A549 treated with DMSO at 1 μM for 4 hours (cell line): ENCODE results near the gene OR5D13. TPM values are rescaled to one million over a fixed set of nuclear protein-coding genes. Genes with fewer than 3 reads are reported as not detected.

Source experiments
- total RNA-seq: library from RNA; stranded (reverse); fragments of 200-300 nt; extraction: Qiagen RNA extraction; gene quantifications from 5 replicates; pipeline ENCODE4 v1.2.3, GENCODE V29; 2022; ENCODE audit warnings: low read depth

The OR5D13 gene, protein sequence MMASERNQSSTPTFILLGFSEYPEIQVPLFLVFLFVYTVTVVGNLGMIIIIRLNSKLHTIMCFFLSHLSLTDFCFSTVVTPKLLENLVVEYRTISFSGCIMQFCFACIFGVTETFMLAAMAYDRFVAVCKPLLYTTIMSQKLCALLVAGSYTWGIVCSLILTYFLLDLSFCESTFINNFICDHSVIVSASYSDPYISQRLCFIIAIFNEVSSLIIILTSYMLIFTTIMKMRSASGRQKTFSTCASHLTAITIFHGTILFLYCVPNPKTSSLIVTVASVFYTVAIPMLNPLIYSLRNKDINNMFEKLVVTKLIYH
- total RNA-seq = not detected in 5 replicates

GRCh38 chr11:55773138-55773537, at the start of gene OR5D13:
TSS of gene OR5D13 (plus strand) at chr11:55773438. CDS start at chr11:55773438, 0 bp downstream.

DNA sequence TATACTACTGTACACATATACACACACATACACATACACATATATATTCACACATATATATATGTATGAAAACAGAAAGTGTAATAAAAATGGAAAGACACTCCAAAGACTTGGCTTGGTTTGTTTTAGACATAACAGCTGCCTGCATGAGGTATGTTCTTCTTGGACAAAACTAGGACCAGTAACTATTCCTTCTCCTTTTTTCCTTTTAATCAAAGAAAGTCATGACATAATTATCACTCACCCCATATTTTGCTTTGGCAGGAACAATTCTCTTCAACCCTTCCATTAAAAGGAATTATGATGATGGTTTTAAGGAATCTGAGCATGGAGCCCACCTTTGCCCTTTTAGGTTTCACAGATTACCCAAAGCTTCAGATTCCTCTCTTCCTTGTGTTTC, 22.0 kb downstream of the OR5D13 start, which contains the start of gene OR5D14:
OR5D14 (plus strand) TSS at position 301 of the 400 bp plus-strand sequence; CDS start at position 301, 0 bp downstream.

GRCh38 chr11:55811067-55811466, 37.8 kb downstream of the OR5D13 start, which contains the start of gene OR5L1:
TSS of gene OR5L1 (plus strand) at chr11:55811367. CDS start at chr11:55811467, 100 bp downstream.

DNA sequence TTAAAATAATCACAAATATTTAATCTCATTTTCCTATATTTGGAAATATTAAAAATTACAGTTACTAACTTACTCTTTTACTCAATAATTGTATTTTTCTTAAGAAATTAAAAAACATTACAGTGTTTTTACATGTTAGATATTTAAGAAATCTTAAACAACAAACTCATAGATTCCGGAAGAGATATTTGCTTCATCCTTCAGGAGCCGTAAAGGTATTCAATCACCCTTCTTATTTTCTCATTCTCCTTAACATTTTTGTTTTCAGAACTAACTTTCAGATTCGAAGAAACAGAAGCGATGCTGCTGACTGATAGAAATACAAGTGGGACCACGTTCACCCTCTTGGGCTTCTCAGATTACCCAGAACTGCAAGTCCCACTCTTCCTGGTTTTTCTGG, 46.1 kb downstream of the OR5D13 start, which contains the start of gene OR5D18:
OR5D18 (plus strand) TSS at position 301 of the 400 bp plus-strand sequence; CDS start at position 301, 0 bp downstream.

Other genes starting within 250 kb of the OR5D13 start
- gene OR4C15, start 219.0 kb upstream of the OR5D13 start, total RNA-seq = not detected in 5 replicates
- gene OR4C16, start 201.3 kb upstream of the OR5D13 start, total RNA-seq = not detected in 5 replicates
- not detected in 5 replicates for gene OR4C11, start 165.8 kb upstream of the OR5D13 start, total RNA-seq
- gene OR4P4, start 138.3 kb upstream of the OR5D13 start, total RNA-seq = not detected in 5 replicates
- gene OR4S2, start 125.1 kb upstream of the OR5D13 start, total RNA-seq = not detected in 5 replicates
- not detected in 5 replicates for gene OR4C6, start 111.2 kb upstream of the OR5D13 start, total RNA-seq
- not detected in 5 replicates for gene OR5D14, start 22.1 kb downstream of the OR5D13 start, total RNA-seq
- gene OR5L1, start 37.9 kb downstream of the OR5D13 start, total RNA-seq = not detected in 5 replicates
- gene OR5D18, start 46.2 kb downstream of the OR5D13 start, total RNA-seq = not detected in 5 replicates
- gene OR5L2, start 53.8 kb downstream of the OR5D13 start, total RNA-seq = not detected in 5 replicates
- not detected in 5 replicates for gene OR5D16, start 65.3 kb downstream of the OR5D13 start, total RNA-seq
- not detected in 5 replicates for gene TRIM51, start 109.9 kb downstream of the OR5D13 start, total RNA-seq
- gene OR5W2, start 141.1 kb downstream of the OR5D13 start, total RNA-seq = not detected in 5 replicates
- not detected in 5 replicates for gene OR5I1, start 163.0 kb downstream of the OR5D13 start, total RNA-seq
- gene OR10AG1, start 196.5 kb downstream of the OR5D13 start, total RNA-seq = not detected in 5 replicates
- not detected in 5 replicates for gene OR5F1, start 221.2 kb downstream of the OR5D13 start, total RNA-seq